Neutrophil (primary cell): Measurements from ENCODE around the gene SH3PXD2B.

Experiments
- H3K27ac ChIP-seq: fragments of 200-600 bp; sonication (generic); 2 replicates; pipeline ENCODE4 v1.5.1; 2016; ENCODE audit warnings: mild to moderate bottlenecking, moderate library complexity
- H3K27me3 ChIP-seq: fragments of 200-600 bp; sonication (generic); 2 replicates; pipeline ENCODE4 v1.6.0; 2016; ENCODE audit warnings: mild to moderate bottlenecking
- H3K36me3 ChIP-seq: fragments of 200-600 bp; sonication (generic); 2 replicates; pipeline ENCODE4 v1.5.1; 2017
- H3K4me1 ChIP-seq, 2 experiments: fragments of 200-600 bp in 1 of 2; sonication (generic) in 1 of 2; 1 replicate in 1 of 2; 2 replicates in 1 of 2; pipeline versions ENCODE4 v1.5.1 to v1.6.1; 2013 to 2016; ENCODE audit warnings: low read depth in 1 of 2, low read length in 1 of 2, mild to moderate bottlenecking in 1 of 2, moderate library complexity in 1 of 2; ENCODE audit not compliant: control insufficient read depth in 1 of 2, insufficient read depth in 1 of 2
- H3K4me3 ChIP-seq, 2 experiments: fragments of 200-600 bp in 1 of 2; sonication (generic) in 1 of 2; 1 replicate in 1 of 2; 2 replicates in 1 of 2; pipeline ENCODE4 v1.5.1; 2013 to 2016; ENCODE audit warnings: low read depth in 1 of 2, low read length in 1 of 2, mild to moderate bottlenecking in 1 of 2, moderate library complexity in 1 of 2
- H3K9me3 ChIP-seq: fragments of 200-600 bp; sonication (generic); 2 replicates; pipeline ENCODE4 v1.5.1; 2016
- CTCF ChIP-seq: fragments of 200-600 bp; sonication (generic); IDR thresholded peaks from 2 replicates; pipeline ENCODE4 v1.5.1; 2016; ENCODE audit warnings: antibody characterized with exemption

SH3PXD2B gene

GRCh38 chr5:172322028-172322965 lies 132.0 kb downstream of the SH3PXD2B start:
- H3K4me1 ChIP-seq = peaks cover 0 to 4% of the 10 kb centered on the region in 2 experiments
- H3K9me3 ChIP-seq = no peaks in the 10 kb centered on the region
- H3K36me3 ChIP-seq = no peaks in the 10 kb centered on the region
- no peak overlapping the region for H3K27ac ChIP-seq
- TF ChIP-seq CTCF = no peak
- H3K4me3 ChIP-seq = no peak overlapping the region
- no peaks in the 10 kb centered on the region for H3K27me3 ChIP-seq

- no peak overlapping the region for H3K27ac ChIP-seq
- no peak for TF ChIP-seq CTCF
- peaks cover 0 to 3% of the 10 kb centered on the region in 2 experiments for H3K4me1 ChIP-seq
- H3K27me3 ChIP-seq = no peaks in the 10 kb centered on the region
- no peaks in the 10 kb centered on the region for H3K36me3 ChIP-seq
- H3K4me3 ChIP-seq = no peak overlapping the region
- no peaks in the 10 kb centered on the region for H3K9me3 ChIP-seq
These were observed 132.7 kb downstream of the SH3PXD2B start for GRCh38 chr5:172321593-172321992.

GRCh38 chr5:172319708-172320441 lies 134.4 kb downstream of the SH3PXD2B start:
- Histone ChIP-seq H3K27me3 (no peaks in the 10 kb centered on the region), H3K27ac (no peak overlapping the region), H3K9me3 (no peaks in the 10 kb centered on the region), H3K4me1 (no peaks in the 10 kb centered on the region), H3K36me3 (no peaks in the 10 kb centered on the region), H3K4me3 (no peak overlapping the region)
- TF ChIP-seq CTCF = no peak

- Histone ChIP-seq H3K36me3 (no peaks in the 10 kb centered on the region), H3K27ac (no peak overlapping the region), H3K9me3 (no peaks in the 10 kb centered on the region), H3K4me3 (no peak overlapping the region), H3K27me3 (no peaks in the 10 kb centered on the region), H3K4me1 (no peaks in the 10 kb centered on the region)
- TF ChIP-seq CTCF = no peak
These were observed 138.5 kb downstream of the SH3PXD2B start for GRCh38 chr5:172315587-172316493.

GRCh38 chr5:172313915-172314314 lies 140.4 kb downstream of the SH3PXD2B start:
- H3K4me1 ChIP-seq = no peaks in the 10 kb centered on the region
- no peak overlapping the region for H3K4me3 ChIP-seq
- H3K27ac ChIP-seq = no peak overlapping the region
- H3K9me3 ChIP-seq = no peaks in the 10 kb centered on the region
- no peaks in the 10 kb centered on the region for H3K27me3 ChIP-seq
- no peaks in the 10 kb centered on the region for H3K36me3 ChIP-seq
- TF ChIP-seq CTCF = no peak
